HG03520 (cell line): ENCODE measurements around the gene SESN1.
"Not testable (repeated sequence)": the region's sequence is repeated elsewhere in the genome, so short reads cannot be mapped to it uniquely, and the experiment has no call there.

ENCODE experiments used
- ATAC-seq: cut with Tn5 transposase; IDR thresholded peaks from one replicate; pipeline ENCODE4 v1.9.1; 2021; ENCODE audit warnings: mild to moderate bottlenecking, moderate library complexity; ENCODE audit not compliant: unreplicated experiment

SESN1 gene

GRCh38 chr6:109095036-109095834 lies 589 bp upstream of the SESN1 start, which contains the start of gene CEP57L1:
TSS of gene CEP57L1 (plus strand) at chr6:109095507. CDS start at chr6:109145222, 49,715 bp downstream.
- peak; percentile 65 for ATAC-seq

- no peak for ATAC-seq
These were observed 772 bp downstream of the SESN1 start for GRCh38 chr6:109093732-109094415.

- no peak for ATAC-seq
These were observed 2.6 kb downstream of the SESN1 start for GRCh38 chr6:109092074-109092473.

- ATAC-seq: no peak
These were observed 3.2 kb downstream of the SESN1 start for GRCh38 chr6:109091314-109092024.

- no peak for ATAC-seq
These were observed 5.7 kb downstream of the SESN1 start for GRCh38 chr6:109088995-109089394.

GRCh38 chr6:109087661-109088264 lies 6.9 kb downstream of the SESN1 start:
- ATAC-seq: no peak

- not testable (repeated sequence) for ATAC-seq
These were observed 10.5 kb downstream of the SESN1 start for GRCh38 chr6:109084146-109084545.

GRCh38 chr6:109083657-109084056 lies 11.0 kb downstream of the SESN1 start:
- no peak for ATAC-seq

- ATAC-seq: no peak
These were observed 12.5 kb downstream of the SESN1 start for GRCh38 chr6:109082188-109082577.

GRCh38 chr6:109081516-109082187 lies 13.0 kb downstream of the SESN1 start:
- ATAC-seq: no peak

GRCh38 chr6:109081026-109081425 lies 13.6 kb downstream of the SESN1 start:
- no peak for ATAC-seq

GRCh38 chr6:109079981-109080380 lies 14.7 kb downstream of the SESN1 start:
- no peak for ATAC-seq

- no peak for ATAC-seq
These were observed 18.3 kb downstream of the SESN1 start for GRCh38 chr6:109076377-109076776.

GRCh38 chr6:109075934-109076333 lies 18.7 kb downstream of the SESN1 start:
- no peak for ATAC-seq

GRCh38 chr6:109074133-109074415 lies 20.6 kb downstream of the SESN1 start:
- no peak for ATAC-seq

GRCh38 chr6:109073344-109074132 lies 21.1 kb downstream of the SESN1 start:
- ATAC-seq: no peak

GRCh38 chr6:109071125-109071917 lies 23.3 kb downstream of the SESN1 start:
- no peak for ATAC-seq

- ATAC-seq: no peak
These were observed 24.9 kb downstream of the SESN1 start for GRCh38 chr6:109069746-109070145.

- ATAC-seq: no peak
These were observed 31.8 kb downstream of the SESN1 start for GRCh38 chr6:109062767-109063352.
